ENCODE data around the gene GALNT11.
"Not testable (repeated sequence)": the region's sequence is repeated elsewhere in the genome, so short reads cannot be mapped to it uniquely, and the experiment has no call there.

The GALNT11 gene

GRCh38 chr7:152046531-152046930 lies 21.1 kb downstream of the GALNT11 start:
- H3K9me3 Mint-ChIP-seq: peaks cover 44% of the 10 kb centered on the region
- DNase-seq (ENCODE audit: low spot score): no peak
- H3K27me3 Mint-ChIP-seq (ENCODE audit: low read depth): no peaks in the 10 kb centered on the region
- no peak overlapping the region for H3K4me3 Mint-ChIP-seq
- H3K36me3 Mint-ChIP-seq (ENCODE audit: low read depth): peaks cover 11% of the 10 kb centered on the region
- H3K27ac Mint-ChIP-seq: no peak overlapping the region
- peaks cover 11% of the 10 kb centered on the region for H3K4me1 Mint-ChIP-seq (ENCODE audit: low read depth)

- Mint-ChIP-seq H3K9me3 (peaks cover 37% of the 10 kb centered on the region), H3K27me3 (ENCODE audit: low read depth) (no peaks in the 10 kb centered on the region), H3K4me1 (ENCODE audit: low read depth) (peaks cover 11% of the 10 kb centered on the region), H3K27ac (no peak overlapping the region), H3K4me3 (no peak overlapping the region), H3K36me3 (ENCODE audit: low read depth) (peaks cover 11% of the 10 kb centered on the region)
- DNase-seq (ENCODE audit: low spot score): no peak
Observed at GRCh38 chr7:152048051-152048450, 22.6 kb downstream of the GALNT11 start.

GRCh38 chr7:152050547-152050971 lies 25.1 kb downstream of the GALNT11 start:
- no peak for DNase-seq (ENCODE audit: low spot score)
- Mint-ChIP-seq H3K27ac (no peak overlapping the region), H3K27me3 (ENCODE audit: low read depth) (no peaks in the 10 kb centered on the region), H3K4me3 (no peak overlapping the region), H3K9me3 (peaks cover 21% of the 10 kb centered on the region), H3K36me3 (ENCODE audit: low read depth) (peaks cover 3% of the 10 kb centered on the region), H3K4me1 (ENCODE audit: low read depth) (peaks cover 11% of the 10 kb centered on the region)

- Mint-ChIP-seq H3K4me3 (no peak overlapping the region), H3K4me1 (ENCODE audit: low read depth) (no peaks in the 10 kb centered on the region), H3K27me3 (ENCODE audit: low read depth) (no peaks in the 10 kb centered on the region), H3K9me3 (peaks cover 8% of the 10 kb centered on the region), H3K36me3 (ENCODE audit: low read depth) (no peaks in the 10 kb centered on the region), H3K27ac (no peak overlapping the region)
- no peak for DNase-seq (ENCODE audit: low spot score)
Observed at GRCh38 chr7:152051968-152052367, 26.5 kb downstream of the GALNT11 start.

- DNase-seq (ENCODE audit: low spot score): no peak
- Mint-ChIP-seq H3K4me1 (ENCODE audit: low read depth) (no peaks in the 10 kb centered on the region), H3K4me3 (no peak overlapping the region), H3K36me3 (ENCODE audit: low read depth) (no peaks in the 10 kb centered on the region), H3K9me3 (peaks cover 6% of the 10 kb centered on the region), H3K27me3 (ENCODE audit: low read depth) (no peaks in the 10 kb centered on the region), H3K27ac (no peak overlapping the region)
Observed at GRCh38 chr7:152052771-152053170, 27.3 kb downstream of the GALNT11 start.

- no peak overlapping the region for H3K4me3 Mint-ChIP-seq
- H3K4me1 Mint-ChIP-seq (ENCODE audit: low read depth): no peaks in the 10 kb centered on the region
- no peaks in the 10 kb centered on the region for H3K27me3 Mint-ChIP-seq (ENCODE audit: low read depth)
- H3K36me3 Mint-ChIP-seq (ENCODE audit: low read depth): no peaks in the 10 kb centered on the region
- no peak for DNase-seq (ENCODE audit: low spot score)
- no peak overlapping the region for H3K27ac Mint-ChIP-seq
- H3K9me3 Mint-ChIP-seq: no peaks in the 10 kb centered on the region
Observed at GRCh38 chr7:152054367-152055230, 29.1 kb downstream of the GALNT11 start.

- DNase-seq (ENCODE audit: low spot score): no peak
- Mint-ChIP-seq H3K4me3 (no peak overlapping the region), H3K27ac (no peak overlapping the region), H3K36me3 (ENCODE audit: low read depth) (peaks cover 2% of the 10 kb centered on the region), H3K27me3 (ENCODE audit: low read depth) (no peaks in the 10 kb centered on the region), H3K9me3 (peaks cover 9% of the 10 kb centered on the region), H3K4me1 (ENCODE audit: low read depth) (no peaks in the 10 kb centered on the region)
Observed at GRCh38 chr7:152056621-152057274, 31.3 kb downstream of the GALNT11 start.

GRCh38 chr7:152059311-152059710 lies 33.8 kb downstream of the GALNT11 start:
- H3K9me3 Mint-ChIP-seq: peaks cover 9% of the 10 kb centered on the region
- H3K4me1 Mint-ChIP-seq (ENCODE audit: low read depth): no peaks in the 10 kb centered on the region
- no peak overlapping the region for H3K4me3 Mint-ChIP-seq
- H3K27ac Mint-ChIP-seq: no peak overlapping the region
- H3K36me3 Mint-ChIP-seq (ENCODE audit: low read depth): peaks cover 4% of the 10 kb centered on the region
- no peak for DNase-seq (ENCODE audit: low spot score)
- H3K27me3 Mint-ChIP-seq (ENCODE audit: low read depth): no peaks in the 10 kb centered on the region

GRCh38 chr7:152061086-152061485 lies 35.6 kb downstream of the GALNT11 start:
- H3K4me1 Mint-ChIP-seq (ENCODE audit: low read depth); H3K4me3 Mint-ChIP-seq; H3K36me3 Mint-ChIP-seq (ENCODE audit: low read depth); H3K27me3 Mint-ChIP-seq (ENCODE audit: low read depth); DNase-seq (ENCODE audit: low spot score); H3K27ac Mint-ChIP-seq: not testable (repeated sequence)
- peaks cover 13% of the 10 kb centered on the region for H3K9me3 Mint-ChIP-seq

GRCh38 chr7:152063192-152063591 lies 37.7 kb downstream of the GALNT11 start:
- H3K9me3 Mint-ChIP-seq: peaks cover 13% of the 10 kb centered on the region
- H3K4me3 Mint-ChIP-seq; H3K27ac Mint-ChIP-seq; H3K4me1 Mint-ChIP-seq (ENCODE audit: low read depth); H3K27me3 Mint-ChIP-seq (ENCODE audit: low read depth); DNase-seq (ENCODE audit: low spot score); H3K36me3 Mint-ChIP-seq (ENCODE audit: low read depth): not testable (repeated sequence)

- H3K36me3 Mint-ChIP-seq (ENCODE audit: low read depth); H3K27me3 Mint-ChIP-seq (ENCODE audit: low read depth); H3K27ac Mint-ChIP-seq; DNase-seq (ENCODE audit: low spot score); H3K4me1 Mint-ChIP-seq (ENCODE audit: low read depth); H3K4me3 Mint-ChIP-seq: not testable (repeated sequence)
- H3K9me3 Mint-ChIP-seq: peaks cover 13% of the 10 kb centered on the region
Observed at GRCh38 chr7:152063821-152064220, 38.3 kb downstream of the GALNT11 start.

- peaks cover 15% of the 10 kb centered on the region for H3K9me3 Mint-ChIP-seq
- not testable (repeated sequence) for H3K27me3 Mint-ChIP-seq (ENCODE audit: low read depth); H3K27ac Mint-ChIP-seq; H3K36me3 Mint-ChIP-seq (ENCODE audit: low read depth); H3K4me3 Mint-ChIP-seq; DNase-seq (ENCODE audit: low spot score); H3K4me1 Mint-ChIP-seq (ENCODE audit: low read depth)
Observed at GRCh38 chr7:152065800-152066344, 40.4 kb downstream of the GALNT11 start.

GRCh38 chr7:152072421-152072820 lies 46.9 kb downstream of the GALNT11 start:
- H3K4me3 Mint-ChIP-seq: no peak overlapping the region
- H3K27me3 Mint-ChIP-seq (ENCODE audit: low read depth): no peaks in the 10 kb centered on the region
- H3K4me1 Mint-ChIP-seq (ENCODE audit: low read depth): peaks cover 5% of the 10 kb centered on the region
- no peak overlapping the region for H3K27ac Mint-ChIP-seq
- no peak for DNase-seq (ENCODE audit: low spot score)
- H3K36me3 Mint-ChIP-seq (ENCODE audit: low read depth): peaks cover 4% of the 10 kb centered on the region
- peaks cover 10% of the 10 kb centered on the region for H3K9me3 Mint-ChIP-seq

- H3K4me1 Mint-ChIP-seq (ENCODE audit: low read depth): peaks cover 14% of the 10 kb centered on the region
- no peak overlapping the region for H3K4me3 Mint-ChIP-seq
- H3K36me3 Mint-ChIP-seq (ENCODE audit: low read depth): peaks cover 4% of the 10 kb centered on the region
- no peak for DNase-seq (ENCODE audit: low spot score)
- H3K9me3 Mint-ChIP-seq: peaks cover 10% of the 10 kb centered on the region
- H3K27me3 Mint-ChIP-seq (ENCODE audit: low read depth): no peaks in the 10 kb centered on the region
- no peak overlapping the region for H3K27ac Mint-ChIP-seq
Observed at GRCh38 chr7:152073352-152073751, 47.9 kb downstream of the GALNT11 start.

Measured in T-helper 2 cell treated with Interferon-gamma antibody and Interleukin-4, amounts not matched to agents 5 μg/mL and 100 μg/mL, for 36 hours (primary cell).